ENCODE results near the gene TGM2.

The TGM2 gene

GRCh38 chr20:38173237-38174156, 8.4 kb upstream of the TGM2 start:
- Mint-ChIP-seq H3K27ac (no peak overlapping the region), H3K36me3 (no peaks in the 10 kb centered on the region), H3K4me1 (ENCODE audit: low read depth) (peaks cover 2% of the 10 kb centered on the region), H3K4me3 (no peak overlapping the region), H3K9me3 (ENCODE audit: low read depth) (no peaks in the 10 kb centered on the region), H3K27me3 (peaks cover 3% of the 10 kb centered on the region)

- H3K4me3 Mint-ChIP-seq = no peak overlapping the region
- H3K4me1 Mint-ChIP-seq (ENCODE audit: low read depth) = peaks cover 2% of the 10 kb centered on the region
- H3K36me3 Mint-ChIP-seq = no peaks in the 10 kb centered on the region
- H3K9me3 Mint-ChIP-seq (ENCODE audit: low read depth) = no peaks in the 10 kb centered on the region
- no peaks in the 10 kb centered on the region for H3K27me3 Mint-ChIP-seq
- no peak overlapping the region for H3K27ac Mint-ChIP-seq
These were observed 7.3 kb upstream of the TGM2 start for GRCh38 chr20:38172408-38172807.

GRCh38 chr20:38171675-38172043, 6.6 kb upstream of the TGM2 start:
- no peak overlapping the region for H3K27ac Mint-ChIP-seq
- H3K27me3 Mint-ChIP-seq = no peaks in the 10 kb centered on the region
- no peak overlapping the region for H3K4me3 Mint-ChIP-seq
- peaks cover 2% of the 10 kb centered on the region for H3K4me1 Mint-ChIP-seq (ENCODE audit: low read depth)
- H3K9me3 Mint-ChIP-seq (ENCODE audit: low read depth) = no peaks in the 10 kb centered on the region
- no peaks in the 10 kb centered on the region for H3K36me3 Mint-ChIP-seq

- peaks cover 2% of the 10 kb centered on the region for H3K27me3 Mint-ChIP-seq
- H3K9me3 Mint-ChIP-seq (ENCODE audit: low read depth) = no peaks in the 10 kb centered on the region
- H3K4me3 Mint-ChIP-seq = no peak overlapping the region
- H3K36me3 Mint-ChIP-seq = no peaks in the 10 kb centered on the region
- peaks cover 2% of the 10 kb centered on the region for H3K4me1 Mint-ChIP-seq (ENCODE audit: low read depth)
- no peak overlapping the region for H3K27ac Mint-ChIP-seq
These were observed 6.0 kb upstream of the TGM2 start for GRCh38 chr20:38170826-38171674.

- Mint-ChIP-seq H3K27ac (no peak overlapping the region), H3K27me3 (peaks cover 9% of the 10 kb centered on the region), H3K4me1 (ENCODE audit: low read depth) (peaks cover 3% of the 10 kb centered on the region), H3K36me3 (no peaks in the 10 kb centered on the region), H3K9me3 (ENCODE audit: low read depth) (no peaks in the 10 kb centered on the region), H3K4me3 (no peak overlapping the region)
These were observed 5.3 kb upstream of the TGM2 start for GRCh38 chr20:38170219-38170825.

GRCh38 chr20:38169636-38170193, 4.6 kb upstream of the TGM2 start:
- Mint-ChIP-seq H3K4me1 (ENCODE audit: low read depth) (peaks cover 3% of the 10 kb centered on the region), H3K27me3 (peaks cover 10% of the 10 kb centered on the region), H3K4me3 (no peak overlapping the region), H3K27ac (no peak overlapping the region), H3K9me3 (ENCODE audit: low read depth) (no peaks in the 10 kb centered on the region), H3K36me3 (no peaks in the 10 kb centered on the region)

GRCh38 chr20:38168791-38169589, 3.9 kb upstream of the TGM2 start:
- H3K4me3 Mint-ChIP-seq = no peak overlapping the region
- H3K9me3 Mint-ChIP-seq (ENCODE audit: low read depth) = no peaks in the 10 kb centered on the region
- H3K36me3 Mint-ChIP-seq = no peaks in the 10 kb centered on the region
- H3K27ac Mint-ChIP-seq = no peak overlapping the region
- H3K27me3 Mint-ChIP-seq = peaks cover 10% of the 10 kb centered on the region
- peaks cover 3% of the 10 kb centered on the region for H3K4me1 Mint-ChIP-seq (ENCODE audit: low read depth)

- Mint-ChIP-seq H3K4me1 (ENCODE audit: low read depth) (peaks cover 3% of the 10 kb centered on the region), H3K27ac (no peak overlapping the region), H3K27me3 (peaks cover 14% of the 10 kb centered on the region), H3K4me3 (no peak overlapping the region), H3K36me3 (no peaks in the 10 kb centered on the region), H3K9me3 (ENCODE audit: low read depth) (no peaks in the 10 kb centered on the region)
These were observed 3.0 kb upstream of the TGM2 start for GRCh38 chr20:38167851-38168760.

GRCh38 chr20:38167328-38167850, 2.3 kb upstream of the TGM2 start:
- Mint-ChIP-seq H3K9me3 (ENCODE audit: low read depth) (no peaks in the 10 kb centered on the region), H3K4me3 (no peak overlapping the region), H3K27ac (no peak overlapping the region), H3K4me1 (ENCODE audit: low read depth) (peaks cover 3% of the 10 kb centered on the region), H3K36me3 (no peaks in the 10 kb centered on the region), H3K27me3 (peaks cover 19% of the 10 kb centered on the region)

- H3K9me3 Mint-ChIP-seq (ENCODE audit: low read depth) = no peaks in the 10 kb centered on the region
- H3K36me3 Mint-ChIP-seq = no peaks in the 10 kb centered on the region
- no peak overlapping the region for H3K4me3 Mint-ChIP-seq
- peaks cover 3% of the 10 kb centered on the region for H3K4me1 Mint-ChIP-seq (ENCODE audit: low read depth)
- H3K27me3 Mint-ChIP-seq = peaks cover 19% of the 10 kb centered on the region
- no peak overlapping the region for H3K27ac Mint-ChIP-seq
These were observed 1.7 kb upstream of the TGM2 start for GRCh38 chr20:38166703-38167233.

GRCh38 chr20:38165966-38166702, 1.1 kb upstream of the TGM2 start:
- no peaks in the 10 kb centered on the region for H3K9me3 Mint-ChIP-seq (ENCODE audit: low read depth)
- no peak overlapping the region for H3K27ac Mint-ChIP-seq
- peaks cover 19% of the 10 kb centered on the region for H3K27me3 Mint-ChIP-seq
- no peak overlapping the region for H3K4me3 Mint-ChIP-seq
- peaks cover 3% of the 10 kb centered on the region for H3K4me1 Mint-ChIP-seq (ENCODE audit: low read depth)
- no peaks in the 10 kb centered on the region for H3K36me3 Mint-ChIP-seq

GRCh38 chr20:38164624-38165088, 414 bp downstream of the TGM2 start:
- Mint-ChIP-seq H3K4me3 (no peak overlapping the region), H3K27ac (no peak overlapping the region), H3K9me3 (ENCODE audit: low read depth) (no peaks in the 10 kb centered on the region)

More at GRCh38 chr20:38164624-38165088, 414 bp downstream of the TGM2 start:
- Mint-ChIP-seq H3K4me1 (ENCODE audit: low read depth) (peaks cover 3% of the 10 kb centered on the region), H3K36me3 (no peaks in the 10 kb centered on the region), H3K27me3 (peaks cover 19% of the 10 kb centered on the region)

All from activated naive CD8-positive, alpha-beta T cell (primary cell).